T-helper 17 cell (primary cell): ENCODE measurements around the gene CACNG6. TPM values are rescaled to one million over a fixed set of nuclear protein-coding genes. Genes with fewer than 3 reads are reported as not detected.

Source experiments
- ATAC-seq: fragments of 150-1000 bp; cut with Tn5 transposase; 2 replicates; pipeline ENCODE4 v1.10.0; 2021; ENCODE audit warnings: mild to moderate bottlenecking, moderate library complexity
- DNase-seq, 3 donors: peaks; one replicate each; pipeline versions ENCODE4 v3.0.0 to v3.0.0-alpha.2; 2020 to 2021
- H3K9me3 ChIP-seq: one replicate; pipeline ENCODE4 v1.7.0; 2013; ENCODE audit warnings: low read length, mild to moderate bottlenecking; ENCODE audit not compliant: control insufficient read depth, poor library complexity, severe bottlenecking
- H3K27ac Mint-ChIP-seq: one replicate; pipeline ENCODE4 v1.8.0; 2022; ENCODE audit warnings: mild to moderate bottlenecking, moderate library complexity, mixed read lengths
- H3K27me3 Mint-ChIP-seq: one replicate; pipeline ENCODE4 v1.8.0; 2022; ENCODE audit warnings: mixed read lengths
- H3K36me3 Mint-ChIP-seq: one replicate; pipeline ENCODE4 v1.8.0; 2022; ENCODE audit warnings: low read depth, mixed read lengths
- H3K4me1 Mint-ChIP-seq: one replicate; pipeline ENCODE4 v1.8.0; 2022; ENCODE audit warnings: mild to moderate bottlenecking, mixed read lengths
- H3K4me3 Mint-ChIP-seq: one replicate; pipeline ENCODE4 v1.8.0; 2022; ENCODE audit warnings: mild to moderate bottlenecking, moderate library complexity, mixed read lengths
- total RNA-seq, 4 donors: library from RNA in 2 of 4; stranded (reverse) in 2 of 4; gene quantifications; one replicate each; pipeline ENCODE4 v1.2.3 and lab custom pipeline; 2022 to 2026

The CACNG6 gene
- total RNA-seq, 2 donors from 2014 or later: not detected

DNA sequence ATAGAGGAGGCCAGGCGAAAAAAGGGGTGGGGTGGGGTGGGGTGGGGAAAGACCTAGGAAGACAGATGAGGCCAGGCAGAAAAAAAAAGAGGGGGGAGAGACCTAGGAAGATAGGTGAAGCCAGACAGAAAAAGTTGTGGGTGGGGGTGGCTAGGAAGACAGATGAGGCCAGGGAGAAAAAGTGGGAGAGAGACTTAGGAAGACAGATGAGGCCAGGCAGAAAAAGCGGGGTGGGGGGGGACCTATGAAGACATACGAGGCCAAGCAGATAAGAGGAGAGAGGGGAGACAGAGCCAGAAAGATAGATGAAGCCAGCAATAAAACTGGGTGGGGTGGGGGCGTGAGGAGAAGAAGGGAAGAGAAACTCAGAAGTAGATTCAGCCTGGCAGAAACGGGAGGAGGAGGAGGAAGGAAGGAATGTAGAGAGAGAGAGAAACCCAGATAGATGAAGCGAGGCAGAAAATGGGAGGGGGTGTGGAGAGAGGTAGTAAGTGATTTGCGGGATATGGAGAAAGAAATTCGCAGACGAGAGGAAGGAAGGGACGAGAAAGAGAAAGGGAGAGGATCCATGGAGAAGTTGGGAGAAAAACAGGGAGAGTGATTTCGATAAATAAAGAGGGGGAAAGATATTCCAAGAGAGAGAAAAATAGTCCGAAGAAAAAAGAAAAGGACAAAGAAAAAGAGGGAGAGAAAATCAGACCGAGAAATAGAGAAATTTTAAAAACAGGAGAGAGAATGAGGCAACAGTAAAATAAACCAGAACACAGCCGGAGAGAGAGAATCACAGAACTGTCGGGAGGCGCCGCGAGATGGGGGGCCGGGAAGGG is 12.2 kb upstream of the CACNG6 start:
- Mint-ChIP-seq H3K4me1 (peaks cover 19% of the 10 kb centered on the region), H3K4me3 (peak overlapping the region; percentile 41), H3K27me3 (peaks cover 43% of the 10 kb centered on the region), H3K36me3 (peaks cover 8% of the 10 kb centered on the region), H3K27ac (no peak overlapping the region)
- ATAC-seq (no peak), DNase-seq (no peak)
- no peaks in the 10 kb centered on the region for H3K9me3 ChIP-seq

- DNase-seq (no peak), ATAC-seq (peak; percentile 19)
- Mint-ChIP-seq H3K4me3 (peak overlapping the region; percentile 47), H3K27ac (no peak overlapping the region), H3K4me1 (peaks cover 19% of the 10 kb centered on the region), H3K27me3 (peaks cover 41% of the 10 kb centered on the region), H3K36me3 (peaks cover 8% of the 10 kb centered on the region)
- no peaks in the 10 kb centered on the region for H3K9me3 ChIP-seq
These were observed 10.7 kb upstream of the CACNG6 start for GRCh38 chr19:53980539-53981375.

- H3K4me1 Mint-ChIP-seq: peaks cover 19% of the 10 kb centered on the region
- H3K27me3 Mint-ChIP-seq: peaks cover 41% of the 10 kb centered on the region
- peak overlapping the region; percentile 59 for H3K4me3 Mint-ChIP-seq
- H3K9me3 ChIP-seq: no peaks in the 10 kb centered on the region
- ATAC-seq (no peak), DNase-seq (no peak)
- H3K36me3 Mint-ChIP-seq: peaks cover 8% of the 10 kb centered on the region
- no peak overlapping the region for H3K27ac Mint-ChIP-seq
These were observed 10.0 kb upstream of the CACNG6 start for GRCh38 chr19:53981376-53981951.

DNA sequence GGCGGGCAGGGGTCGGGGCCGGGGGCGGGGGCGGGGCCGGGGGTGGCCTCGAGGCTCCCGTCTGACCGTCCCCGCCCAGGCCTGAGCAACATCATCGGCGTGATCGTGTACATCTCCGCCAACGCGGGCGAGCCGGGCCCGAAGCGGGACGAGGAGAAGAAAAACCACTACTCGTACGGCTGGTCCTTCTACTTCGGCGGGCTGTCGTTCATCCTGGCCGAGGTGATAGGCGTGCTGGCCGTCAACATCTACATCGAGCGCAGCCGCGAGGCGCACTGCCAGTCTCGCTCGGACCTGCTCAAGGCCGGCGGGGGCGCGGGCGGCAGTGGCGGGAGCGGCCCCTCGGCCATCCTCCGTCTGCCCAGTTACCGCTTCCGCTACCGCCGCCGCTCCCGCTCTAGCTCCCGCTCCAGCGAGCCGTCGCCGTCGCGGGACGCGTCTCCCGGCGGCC is 9.4 kb upstream of the CACNG6 start:
- Mint-ChIP-seq H3K36me3 (peaks cover 8% of the 10 kb centered on the region), H3K4me1 (peaks cover 19% of the 10 kb centered on the region), H3K27me3 (peaks cover 36% of the 10 kb centered on the region), H3K4me3 (no peak overlapping the region), H3K27ac (no peak overlapping the region)
- no peaks in the 10 kb centered on the region for H3K9me3 ChIP-seq
- DNase-seq: no peak
- ATAC-seq: no peak

DNA sequence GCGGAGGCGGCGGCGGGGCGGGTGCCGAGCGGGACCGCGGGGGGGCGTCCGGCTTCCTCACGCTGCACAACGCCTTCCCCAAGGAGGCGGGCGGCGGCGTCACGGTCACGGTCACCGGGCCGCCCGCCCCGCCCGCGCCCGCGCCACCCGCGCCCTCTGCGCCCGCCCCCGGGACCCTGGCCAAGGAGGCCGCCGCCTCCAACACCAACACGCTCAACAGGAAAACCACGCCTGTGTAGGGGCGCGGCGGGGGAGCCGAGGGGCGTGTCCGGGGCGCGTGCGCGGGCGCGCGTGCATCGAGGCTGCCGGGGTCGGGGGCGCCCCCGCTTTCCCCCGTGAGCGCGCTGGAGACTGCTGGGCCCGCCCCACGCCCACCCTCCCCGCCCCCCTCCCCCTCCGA is 8.8 kb upstream of the CACNG6 start:
- peaks cover 16% of the 10 kb centered on the region for H3K4me1 Mint-ChIP-seq
- H3K9me3 ChIP-seq: no peaks in the 10 kb centered on the region
- H3K27ac Mint-ChIP-seq: no peak overlapping the region
- no peak overlapping the region for H3K4me3 Mint-ChIP-seq
- peaks cover 8% of the 10 kb centered on the region for H3K36me3 Mint-ChIP-seq
- DNase-seq (no peak), ATAC-seq (peak; percentile 22)
- peaks cover 34% of the 10 kb centered on the region for H3K27me3 Mint-ChIP-seq

GRCh38 chr19:53983457-53984289 is 7.8 kb upstream of the CACNG6 start:
- Mint-ChIP-seq H3K36me3 (peaks cover 8% of the 10 kb centered on the region), H3K27ac (no peak overlapping the region), H3K4me1 (peaks cover 11% of the 10 kb centered on the region), H3K27me3 (peaks cover 25% of the 10 kb centered on the region), H3K4me3 (no peak overlapping the region)
- DNase-seq (no peak), ATAC-seq (no peak)
- H3K9me3 ChIP-seq: no peaks in the 10 kb centered on the region

GRCh38 chr19:53985863-53986262 is 5.6 kb upstream of the CACNG6 start:
- no peaks in the 10 kb centered on the region for H3K4me1 Mint-ChIP-seq
- H3K27ac Mint-ChIP-seq: no peak overlapping the region
- DNase-seq (no peak), ATAC-seq (no peak)
- H3K4me3 Mint-ChIP-seq: no peak overlapping the region
- peaks cover 5% of the 10 kb centered on the region for H3K27me3 Mint-ChIP-seq
- H3K9me3 ChIP-seq: no peaks in the 10 kb centered on the region
- H3K36me3 Mint-ChIP-seq: no peaks in the 10 kb centered on the region

DNA sequence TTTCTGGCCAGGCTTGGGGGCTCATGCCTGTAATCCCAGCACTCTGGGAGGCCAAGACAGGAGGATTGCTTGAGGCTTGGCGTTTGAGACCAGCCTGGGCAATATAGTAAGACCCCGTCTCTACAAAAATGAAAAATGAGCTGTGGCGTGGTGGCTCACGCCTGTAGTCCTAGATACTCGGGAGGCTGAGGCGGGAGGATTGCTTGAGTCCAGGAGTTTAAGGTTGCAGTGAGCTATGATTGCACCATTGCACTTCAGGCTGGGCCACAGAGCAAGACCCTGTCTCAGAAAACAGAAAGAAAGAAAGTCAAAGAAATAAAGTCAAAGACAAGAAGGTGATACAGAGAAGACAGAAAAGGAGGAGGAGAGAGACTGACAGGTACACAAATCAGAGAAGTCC is 2.5 kb upstream of the CACNG6 start:
- Mint-ChIP-seq H3K36me3 (peaks cover under 1% of the 10 kb centered on the region), H3K4me3 (no peak overlapping the region), H3K27me3 (peaks cover 17% of the 10 kb centered on the region), H3K27ac (no peak overlapping the region), H3K4me1 (peaks cover 5% of the 10 kb centered on the region)
- ATAC-seq (no peak), DNase-seq (no peak)
- no peaks in the 10 kb centered on the region for H3K9me3 ChIP-seq

DNA sequence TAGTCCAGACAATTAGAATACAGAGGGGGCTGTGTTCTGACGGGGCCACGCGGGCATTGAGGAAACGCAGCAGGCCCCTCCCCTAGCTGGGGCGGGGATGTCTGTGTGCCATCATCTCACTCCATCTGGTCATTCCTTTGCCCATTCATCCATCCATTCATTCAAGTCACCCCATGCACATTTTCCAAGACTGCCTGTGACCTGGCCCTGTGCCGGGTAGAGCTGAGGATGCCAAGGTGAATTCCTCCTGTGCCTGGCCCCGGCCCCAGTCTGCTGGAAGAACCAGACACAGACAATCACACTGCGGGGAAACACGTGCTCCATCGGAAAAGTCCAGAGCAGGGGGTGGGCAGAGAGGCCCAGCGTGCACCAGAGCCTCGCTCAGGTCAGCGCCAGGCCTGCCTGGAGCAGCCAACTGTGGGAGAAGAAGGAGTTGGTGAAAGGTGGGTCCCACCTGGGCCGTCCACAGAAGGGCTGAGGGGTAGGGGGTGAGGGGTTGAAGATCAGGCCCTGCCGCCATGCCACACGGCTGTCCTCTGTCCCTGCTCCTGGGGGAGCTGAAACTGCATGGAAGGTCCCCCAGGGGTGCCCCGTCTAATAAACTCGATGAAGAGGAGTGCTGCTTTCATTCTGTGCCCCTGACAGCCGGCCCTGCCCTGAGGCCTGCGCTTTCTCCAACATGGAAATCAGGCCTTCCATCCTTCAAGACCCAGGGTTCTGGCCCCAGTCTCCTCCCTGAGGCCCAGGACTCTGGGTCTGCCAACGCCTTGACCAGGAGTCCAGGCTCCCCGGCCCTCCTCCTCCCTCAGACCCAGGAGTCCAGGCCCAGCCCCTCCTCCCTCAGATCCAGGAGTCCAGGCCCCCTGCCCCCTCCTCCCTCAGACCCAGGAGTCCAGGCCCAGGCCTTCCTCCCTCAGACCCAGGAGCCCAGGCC is 1.6 kb upstream of the CACNG6 start:
- peaks cover 4% of the 10 kb centered on the region for H3K36me3 Mint-ChIP-seq
- DNase-seq: no peak
- no peak overlapping the region for H3K4me3 Mint-ChIP-seq
- H3K4me1 Mint-ChIP-seq: peaks cover 7% of the 10 kb centered on the region
- H3K27ac Mint-ChIP-seq: no peak overlapping the region
- ATAC-seq: no peak
- no peaks in the 10 kb centered on the region for H3K9me3 ChIP-seq
- H3K27me3 Mint-ChIP-seq: peaks cover 26% of the 10 kb centered on the region

DNA sequence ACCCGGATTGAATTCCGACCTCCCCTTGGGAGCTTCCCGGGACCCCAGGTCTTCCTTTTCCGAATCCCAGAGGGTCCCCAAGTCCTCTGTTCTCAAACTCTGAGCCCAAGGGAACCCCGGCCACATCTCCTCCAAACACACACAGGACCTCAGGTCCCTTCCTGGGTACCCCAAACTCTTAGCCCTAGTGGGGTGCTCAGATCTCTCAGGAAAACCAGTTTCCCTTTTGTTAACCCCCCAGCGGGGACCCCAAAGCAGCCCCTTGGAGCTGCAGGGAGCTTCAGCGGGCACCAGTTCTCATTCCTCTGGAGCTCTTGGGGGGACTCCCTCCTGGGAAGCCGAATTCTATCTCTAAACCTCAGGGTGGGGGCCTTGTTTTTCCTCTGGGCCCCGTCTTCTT is 774 bp downstream of the CACNG6 start:
- no peak for ATAC-seq
- Mint-ChIP-seq H3K27me3 (peaks cover 44% of the 10 kb centered on the region), H3K4me3 (peak overlapping the region; percentile 75), H3K27ac (no peak overlapping the region), H3K36me3 (peaks cover 5% of the 10 kb centered on the region), H3K4me1 (peaks cover 7% of the 10 kb centered on the region)
- no peak for DNase-seq
- H3K9me3 ChIP-seq: no peaks in the 10 kb centered on the region

DNA sequence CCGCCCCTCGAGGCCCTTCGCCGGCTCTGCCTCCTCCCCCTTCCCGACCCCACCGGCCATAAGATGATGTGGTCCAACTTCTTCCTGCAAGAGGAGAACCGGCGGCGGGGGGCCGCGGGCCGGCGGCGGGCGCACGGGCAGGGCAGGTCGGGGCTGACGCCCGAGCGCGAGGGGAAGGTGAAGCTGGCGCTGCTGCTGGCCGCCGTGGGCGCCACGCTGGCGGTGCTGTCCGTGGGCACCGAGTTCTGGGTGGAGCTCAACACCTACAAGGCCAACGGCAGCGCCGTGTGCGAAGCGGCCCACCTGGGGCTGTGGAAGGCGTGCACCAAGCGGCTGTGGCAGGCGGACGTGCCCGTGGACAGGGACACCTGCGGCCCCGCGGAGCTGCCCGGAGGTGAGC is 1.4 kb downstream of the CACNG6 start:
- H3K4me3 Mint-ChIP-seq: no peak overlapping the region
- no peak overlapping the region for H3K27ac Mint-ChIP-seq
- H3K9me3 ChIP-seq: no peaks in the 10 kb centered on the region
- DNase-seq (no peak), ATAC-seq (no peak)
- peaks cover 7% of the 10 kb centered on the region for H3K4me1 Mint-ChIP-seq
- H3K36me3 Mint-ChIP-seq: peaks cover 5% of the 10 kb centered on the region
- H3K27me3 Mint-ChIP-seq: peaks cover 50% of the 10 kb centered on the region

GRCh38 chr19:53993448-53993847 is 2.0 kb downstream of the CACNG6 start:
- Mint-ChIP-seq H3K27me3 (peaks cover 55% of the 10 kb centered on the region), H3K27ac (no peak overlapping the region), H3K4me1 (peaks cover 7% of the 10 kb centered on the region), H3K4me3 (peak overlapping the region; percentile 12), H3K36me3 (peaks cover 5% of the 10 kb centered on the region)
- DNase-seq (no peak), ATAC-seq (no peak)
- no peaks in the 10 kb centered on the region for H3K9me3 ChIP-seq
